HEK293 (cell line): ENCODE data around the gene MCEE.
A peak's percentile ranks its signal among the peaks of the same experiment; 100 is the strongest.

Experiments used
- CTCF ChIA-PET: fragments of 350-600 bp; formaldehyde crosslinking; extraction: SDS; loops from one replicate; lab custom pipeline; 2021; ENCODE audit warnings: antibody characterized with exemption; lab: Yijun Ruan, JAX
- POLR2A ChIA-PET: fragments of 300-600 bp; formaldehyde crosslinking; extraction: SDS; loops from one replicate; lab custom pipeline; 2020; ENCODE audit warnings: antibody characterized with exemption, inconsistent platforms; lab: Yijun Ruan, JAX
- H3K27ac ChIP-seq: fragments of 200-500 bp; sonication (Bioruptor generic); 2 replicates; pipeline ENCODE4 v1.5.1; 2014; ENCODE audit warnings: low read depth, low read length, control low read depth, inconsistent platforms; ENCODE audit errors: extremely low read depth
- H3K36me3 ChIP-seq, 2 experiments: fragments of 200-500 bp in 1 of 2; sonication (Bioruptor generic) in 1 of 2; 1 replicate in 1 of 2; 2 replicates in 1 of 2; pipeline ENCODE4 v1.5.1; 2014 to 2017; ENCODE audit warnings: inconsistent platforms in 2 of 2, low read length in 2 of 2; ENCODE audit not compliant: control insufficient read depth in 2 of 2, insufficient read depth in 1 of 2
- H3K4me1 ChIP-seq: fragments of 200-500 bp; sonication (Bioruptor generic); 2 replicates; pipeline ENCODE4 v1.5.1; 2014; ENCODE audit warnings: mild to moderate bottlenecking, low read length, inconsistent platforms; ENCODE audit not compliant: control insufficient read depth, insufficient read depth
- H3K4me3 ChIP-seq: 2 replicates; pipeline ENCODE4 v1.5.1; 2011; ENCODE audit warnings: low read depth, mild to moderate bottlenecking, control low read depth, low read length, moderate library complexity
- H3K9me3 ChIP-seq: fragments of 200-500 bp; sonication (Bioruptor generic); 2 replicates; pipeline ENCODE4 v1.5.1; 2014; ENCODE audit warnings: low read depth, low read length, inconsistent platforms; ENCODE audit not compliant: control insufficient read depth, insufficient read depth
- GFI1B ChIP-seq: fragments of 450-650 bp; formaldehyde crosslinking; IDR thresholded peaks from 2 replicates; pipeline ENCODE4 v1.5.1; 2016; ENCODE audit warnings: missing biosample characterization, missing genetic modification characterization
- PRDM4 ChIP-seq: fragments of 450-650 bp; formaldehyde crosslinking; IDR thresholded peaks from 2 replicates; pipeline ENCODE4 v1.5.1; 2017; ENCODE audit warnings: missing biosample characterization, missing genetic modification characterization
- YY1 ChIP-seq: fragments of 450-650 bp; formaldehyde crosslinking; IDR thresholded peaks from 2 replicates; pipeline ENCODE4 v1.5.1; 2018; ENCODE audit warnings: missing biosample characterization, missing genetic modification characterization
- ZBTB1 ChIP-seq: fragments of 450-650 bp; formaldehyde crosslinking; IDR thresholded peaks from 2 replicates; pipeline ENCODE4 v1.5.1; 2016; ENCODE audit warnings: missing biosample characterization, missing genetic modification characterization
- ZBTB21 ChIP-seq: fragments of 450-650 bp; formaldehyde crosslinking; IDR thresholded peaks from 2 replicates; pipeline ENCODE4 v1.5.1; 2017; ENCODE audit warnings: missing biosample characterization, missing genetic modification characterization
- ZNF169 ChIP-seq: fragments of 450-650 bp; formaldehyde crosslinking; IDR thresholded peaks from 2 replicates; pipeline ENCODE4 v1.5.1; 2016; ENCODE audit warnings: missing biosample characterization, missing genetic modification characterization
- ZNF214 ChIP-seq: fragments of 450-650 bp; formaldehyde crosslinking; IDR thresholded peaks from 2 replicates; pipeline ENCODE4 v1.5.1; 2017; ENCODE audit warnings: missing biosample characterization, mild to moderate bottlenecking, missing genetic modification characterization, borderline replicate concordance
- ZNF221 ChIP-seq: fragments of 450-650 bp; formaldehyde crosslinking; IDR thresholded peaks from 2 replicates; pipeline ENCODE4 v1.5.1; 2017; ENCODE audit warnings: missing biosample characterization, missing genetic modification characterization, borderline replicate concordance
- ZNF280C ChIP-seq: fragments of 450-650 bp; formaldehyde crosslinking; IDR thresholded peaks from 2 replicates; pipeline ENCODE4 v1.5.1; 2016; ENCODE audit warnings: missing biosample characterization, missing genetic modification characterization
- ZNF302 ChIP-seq: fragments of 450-650 bp; formaldehyde crosslinking; IDR thresholded peaks from 2 replicates; pipeline ENCODE4 v1.5.1; 2016; ENCODE audit warnings: missing biosample characterization, missing genetic modification characterization, low read depth
- ZNF350 ChIP-seq: fragments of 450-650 bp; formaldehyde crosslinking; IDR thresholded peaks from 2 replicates; pipeline ENCODE4 v1.5.0; 2017; ENCODE audit warnings: missing biosample characterization, mild to moderate bottlenecking, missing genetic modification characterization
- ZNF366 ChIP-seq: fragments of 450-650 bp; formaldehyde crosslinking; conservative IDR thresholded peaks from 2 replicates; pipeline ENCODE4 v1.5.1; 2016; ENCODE audit warnings: missing biosample characterization, missing genetic modification characterization
- ZNF394 ChIP-seq: fragments of 450-650 bp; formaldehyde crosslinking; IDR thresholded peaks from 2 replicates; pipeline ENCODE4 v1.5.1; 2016; ENCODE audit warnings: missing biosample characterization, missing genetic modification characterization, mild to moderate bottlenecking, moderate library complexity, borderline replicate concordance
- ZNF501 ChIP-seq: fragments of 450-650 bp; formaldehyde crosslinking; IDR thresholded peaks from 2 replicates; pipeline ENCODE4 v1.5.1; 2016; ENCODE audit warnings: missing biosample characterization, missing genetic modification characterization
- ZNF510 ChIP-seq: fragments of 450-650 bp; formaldehyde crosslinking; IDR thresholded peaks from 2 replicates; pipeline ENCODE4 v1.5.1; 2018; ENCODE audit warnings: mild to moderate bottlenecking, missing genetic modification characterization, missing biosample characterization; ENCODE audit not compliant: insufficient replicate concordance
- ZNF514 ChIP-seq: fragments of 450-650 bp; formaldehyde crosslinking; IDR thresholded peaks from 2 replicates; pipeline ENCODE4 v1.5.1; 2016; ENCODE audit warnings: missing biosample characterization, missing genetic modification characterization
- ZNF521 ChIP-seq: fragments of 450-650 bp; formaldehyde crosslinking; IDR thresholded peaks from 2 replicates; pipeline ENCODE4 v1.5.1; 2017; ENCODE audit warnings: missing biosample characterization, mild to moderate bottlenecking, missing genetic modification characterization
- ZNF548 ChIP-seq: fragments of 450-650 bp; formaldehyde crosslinking; IDR thresholded peaks from 2 replicates; pipeline ENCODE4 v1.5.1; 2016; ENCODE audit warnings: missing biosample characterization, missing genetic modification characterization
- ZNF558 ChIP-seq: fragments of 450-650 bp; formaldehyde crosslinking; IDR thresholded peaks from 2 replicates; pipeline ENCODE4 v1.5.1; 2016; ENCODE audit warnings: missing biosample characterization, missing genetic modification characterization
- ZNF560 ChIP-seq: fragments of 450-650 bp; formaldehyde crosslinking; IDR thresholded peaks from 2 replicates; pipeline ENCODE4 v1.5.1; 2017; ENCODE audit warnings: missing biosample characterization, missing genetic modification characterization, borderline replicate concordance
- ZNF580 ChIP-seq: fragments of 450-650 bp; formaldehyde crosslinking; IDR thresholded peaks from 2 replicates; pipeline ENCODE4 v1.5.1; 2016; ENCODE audit warnings: missing biosample characterization, missing genetic modification characterization
- ZNF626 ChIP-seq: fragments of 450-650 bp; sonication (Bioruptor Pico); formaldehyde crosslinking; IDR thresholded peaks from 2 replicates; pipeline ENCODE4 v1.5.1; 2018; ENCODE audit warnings: missing biosample characterization, missing genetic modification characterization, inconsistent platforms
- ZNF664 ChIP-seq: fragments of 450-650 bp; formaldehyde crosslinking; IDR thresholded peaks from 2 replicates; pipeline ENCODE4 v1.5.1; 2016; ENCODE audit warnings: missing biosample characterization, missing genetic modification characterization
- ZNF704 ChIP-seq: fragments of 450-650 bp; formaldehyde crosslinking; IDR thresholded peaks from 2 replicates; pipeline ENCODE4 v1.5.1; 2016; ENCODE audit warnings: missing biosample characterization, missing genetic modification characterization
- ZNF707 ChIP-seq: fragments of 450-650 bp; formaldehyde crosslinking; IDR thresholded peaks from 2 replicates; pipeline ENCODE4 v1.5.1; 2016; ENCODE audit warnings: missing biosample characterization, missing genetic modification characterization
- ZNF776 ChIP-seq: fragments of 450-650 bp; formaldehyde crosslinking; IDR thresholded peaks from 2 replicates; pipeline ENCODE4 v1.5.0; 2017; ENCODE audit warnings: missing biosample characterization, missing genetic modification characterization, borderline replicate concordance
- ZNF837 ChIP-seq: fragments of 450-650 bp; formaldehyde crosslinking; IDR thresholded peaks from 2 replicates; pipeline ENCODE4 v1.5.1; 2016; ENCODE audit warnings: missing biosample characterization, missing genetic modification characterization

Gene MCEE

GRCh38 chr2:71069376-71069775 is 60.7 kb downstream of the MCEE start:
- H3K27ac ChIP-seq: no peak overlapping the region
- no peaks in the 10 kb centered on the region for H3K9me3 ChIP-seq
- CTCF ChIA-PET: interaction anchor here (0.6 to 0.9 kb wide), 2 partner anchors 85 to 313 kb away, joined by 3 to 5 read pairs; no protein-coding TSS in a partner anchor
- POLR2A ChIA-PET: interaction anchor here (0.7 to 2.0 kb wide), 4 partner anchors 10 to 68 kb away, joined by 3 to 13 read pairs (median 5); partner anchors contain the start of gene MPHOSPH10
- no peak for TF ChIP-seq ZBTB21 (tag by site-specific recombination)
- no peak for TF ChIP-seq YY1 (tag by site-specific recombination)
- no peak for TF ChIP-seq ZNF501 (tag by site-specific recombination)
- no peak for TF ChIP-seq ZNF837
- TF ChIP-seq GFI1B: no peak
- TF ChIP-seq PRDM4: no peak
- no peak for TF ChIP-seq ZBTB1 (tag by site-specific recombination)
- TF ChIP-seq, all 188 proteins: peak for 0
- Histone ChIP-seq H3K36me3 (peaks cover 7 to 46% of the 10 kb centered on the region in 2 experiments; a peak in 2 of 3 replicates), H3K4me3 (peak overlapping the region; percentile 65), H3K4me1 (no peaks in the 10 kb centered on the region; the same call in 1 of the 2 replicates)

GRCh38 chr2:71068218-71069035 is 61.6 kb downstream of the MCEE start, which contains the start of gene NAGK:
Gene NAGK, plus strand, starts transcription at chr2:71068648. Its CDS starts 36 bp downstream, at chr2:71068684.
- no peaks in the 10 kb centered on the region; the same call in 1 of the 2 replicates for H3K4me1 ChIP-seq
- H3K4me3 ChIP-seq: peak within 1 kb of the TSS; percentile 65
- H3K27ac ChIP-seq: peak within 1 kb of the TSS; percentile 31
- peaks cover 3 to 37% of the 10 kb centered on the region in 2 experiments; a peak in 2 of 3 replicates for H3K36me3 ChIP-seq
- ChIA-PET POLR2A (interaction anchor here (0.7 to 2.0 kb wide), 16 partner anchors 9 to 263 kb away, joined by 3 to 13 read pairs (median 4); partner anchors contain the start of genes MCEE, MPHOSPH10 and ZNF638), CTCF (interaction anchor here (0.5 to 1.4 kb wide), 6 partner anchors 12 to 312 kb away, joined by 3 to 5 read pairs (median 4); no protein-coding TSS in a partner anchor)
- H3K9me3 ChIP-seq: no peaks in the 10 kb centered on the region
- TF ChIP-seq ZNF704 (tag by site-specific recombination) (peak; percentile 91), ZNF521 (tag by site-specific recombination) (no peak), ZNF560 (tag by site-specific recombination) (no peak), ZNF350 (tag by site-specific recombination) (no peak), ZNF548 (tag by site-specific recombination) (no peak), ZNF302 (tag by site-specific recombination) (no peak), ZNF776 (no peak), ZNF366 (peak; percentile 97), ZNF280C (tag by site-specific recombination) (no peak), ZNF580 (tag by site-specific recombination) (peak; percentile 86; the same call in 1 of the 2 replicates), ZNF221 (tag by site-specific recombination) (no peak), ZNF214 (tag by site-specific recombination) (no peak), ZNF169 (no peak), ZNF664 (tag by site-specific recombination) (no peak), ZNF394 (no peak), ZNF558 (tag by site-specific recombination) (no peak), ZNF510 (tag by site-specific recombination) (no peak), ZNF626 (tag by site-specific recombination) (no peak), ZNF514 (tag by site-specific recombination) (no peak), ZNF707 (tag by site-specific recombination) (no peak)
